Keratinocyte (primary cell): ENCODE data around the gene IL15RA. TPM values are rescaled to one million over a fixed set of nuclear protein-coding genes. Genes with fewer than 3 reads are reported as not detected.

Source experiments
- DNase-seq: peaks from one replicate; pipeline ENCODE4 v3.0.0-alpha.2; 2011; ENCODE audit warnings: low read depth, missing footprints, low spot score
- FAIRE-seq: peaks from 2 replicates; lab custom pipeline; 2011; peaks lifted over from hg19 to GRCh38; lab: Jason Lieb, UNC
- H2AFZ ChIP-seq: 2 replicates; pipeline ENCODE4 v1.6.0; 2012; ENCODE audit warnings: low read length, control low read depth, inconsistent platforms; ENCODE audit not compliant: control insufficient read depth
- H3K27ac ChIP-seq: 2 replicates; pipeline ENCODE4 v1.5.1; 2011; ENCODE audit warnings: low read length; ENCODE audit not compliant: control insufficient read depth, insufficient read depth
- H3K27me3 ChIP-seq: 3 replicates; pipeline ENCODE4 v1.6.0; 2011; ENCODE audit warnings: low read length; ENCODE audit not compliant: control insufficient read depth, insufficient read depth; ENCODE audit errors: extremely low read depth
- H3K36me3 ChIP-seq, 2 experiments: 2 replicates in 1 of 2; 3 replicates in 1 of 2; pipeline ENCODE4 v1.5.1; 2011; ENCODE audit warnings: low read length in 2 of 2, mild to moderate bottlenecking in 1 of 2; ENCODE audit not compliant: control insufficient read depth in 2 of 2, insufficient read depth in 2 of 2; ENCODE audit errors: extremely low read depth in 1 of 2
- H3K4me1 ChIP-seq: 3 replicates; pipeline ENCODE4 v1.5.1; 2011; ENCODE audit warnings: low read length; ENCODE audit not compliant: control insufficient read depth, insufficient read depth; ENCODE audit errors: extremely low read depth
- H3K4me2 ChIP-seq: 3 replicates; pipeline ENCODE4 v1.6.0; 2011; ENCODE audit warnings: low read depth, low read length; ENCODE audit not compliant: control insufficient read depth, insufficient read depth; ENCODE audit errors: extremely low read depth
- H3K4me3 ChIP-seq, 3 experiments: fragments of 200-600 bp in 1 of 3; sonication (generic) in 1 of 3; 2 replicates in 2 of 3; 3 replicates in 1 of 3; pipeline ENCODE4 v1.5.1; 2011 to 2016; ENCODE audit warnings: low read length in 3 of 3, mild to moderate bottlenecking in 3 of 3, control low read depth in 2 of 3, inconsistent platforms in 1 of 3, low read depth in 1 of 3, mixed read lengths in 1 of 3, mixed run types in 1 of 3, moderate library complexity in 1 of 3; ENCODE audit not compliant: control insufficient read depth in 2 of 3, insufficient read depth in 2 of 3; ENCODE audit errors: extremely low read depth in 1 of 3
- H3K79me2 ChIP-seq: 2 replicates; pipeline ENCODE4 v1.6.0; 2012; ENCODE audit warnings: low read length; ENCODE audit not compliant: control insufficient read depth, insufficient read depth
- H3K9ac ChIP-seq: 3 replicates; pipeline ENCODE4 v1.6.0; 2011; ENCODE audit warnings: low read length; ENCODE audit not compliant: control insufficient read depth, insufficient read depth; ENCODE audit errors: extremely low read depth
- H3K9me1 ChIP-seq: 3 replicates; pipeline ENCODE4 v1.6.0; 2011; ENCODE audit warnings: low read length; ENCODE audit not compliant: control insufficient read depth, insufficient read depth; ENCODE audit errors: extremely low read depth
- H3K9me3 ChIP-seq: 2 replicates; pipeline ENCODE4 v1.5.1; 2012; ENCODE audit warnings: low read depth, low read length; ENCODE audit not compliant: control insufficient read depth
- H4K20me1 ChIP-seq: 3 replicates; pipeline ENCODE4 v1.6.0; 2011; ENCODE audit warnings: low read length; ENCODE audit not compliant: control insufficient read depth, insufficient read depth; ENCODE audit errors: extremely low read depth
- EZH2 ChIP-seq: IDR thresholded peaks from one replicate; pipeline ENCODE4 v1.6.1; 2012; ENCODE audit warnings: inconsistent platforms, mild to moderate bottlenecking, low read length, moderate library complexity
- dilution Hi-C: fragments of 300-500 bp; cut with MboI; formaldehyde crosslinking; loops from one replicate; pipeline ENCODE4 v1.7.0; 2020; ENCODE audit warnings: low sequenced_read_pairs; ENCODE audit not compliant: extremely low pct_ligation_motif_present
- polyA plus RNA-seq, 5 experiments: library from polyadenylated mRNA; depleted of rRNA in 3 of 5; stranded (reverse) in 3 of 5; stranded (forward) in 1 of 5; unstranded in 1 of 5; fragments of >200 nt; gene quantifications; 1 replicate in 1 of 5; 2 replicates in 3 of 5; 3 replicates in 1 of 5; pipeline versions ENCODE4 v1.2.1 to v1.2.3, GENCODE V29; 2011 to 2012; ENCODE audit warnings: missing spikeins in 2 of 5, low read depth in 1 of 5, low replicate concordance in 1 of 5
- TF ChIP-seq, protein P1 (sequence below), 3 experiments: IDR thresholded peaks in 1 of 3; conservative IDR thresholded peaks in 1 of 3; optimal IDR thresholded peaks in 1 of 3; 2 replicates in 2 of 3; 3 replicates in 1 of 3; pipeline versions ENCODE3 to v1.5.1; 2011; ENCODE audit warnings: low read length in 3 of 3, mild to moderate bottlenecking in 3 of 3, moderate library complexity in 2 of 3, control low read depth in 1 of 3, inconsistent platforms in 1 of 3; ENCODE audit not compliant: insufficient read depth in 2 of 3; ENCODE audit errors: extremely low read depth in 1 of 3

Gene IL15RA
- polyA plus RNA-seq, 1 donor (not counting 4 experiments of a cell fraction or from before 2014, with no cell fraction given), result 3.8 TPM

DNA sequence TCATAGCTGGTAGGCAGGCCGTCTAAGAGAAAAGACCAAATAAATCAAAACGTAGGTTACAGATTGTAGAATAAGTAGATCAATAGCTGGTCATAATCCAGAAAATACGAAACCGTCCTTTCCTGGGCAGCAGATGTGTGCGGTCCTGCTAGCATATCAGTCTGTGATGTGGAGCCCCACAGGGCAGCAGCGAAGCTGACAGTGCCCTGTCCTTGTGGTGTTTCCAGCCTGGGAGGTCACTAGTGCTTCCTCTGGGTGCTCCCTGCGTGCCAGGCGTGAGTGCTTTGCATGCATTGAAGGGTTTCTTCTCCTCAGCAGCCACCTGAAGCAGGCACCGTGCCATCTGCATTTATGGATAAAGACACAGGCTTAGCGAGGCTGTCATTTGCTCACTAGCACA lies 41.7 kb downstream of the IL15RA start:
- dilution Hi-C loops, result no loop called here
- Histone ChIP-seq H3K4me3 (no peak overlapping the region), H3K79me2 (no peaks in the 10 kb centered on the region), H3K4me1 (peaks cover 1% of the 10 kb centered on the region), H3K9me3 (no peaks in the 10 kb centered on the region), H3K36me3 (peaks cover 25 to 31% of the 10 kb centered on the region in 2 experiments), H2AFZ (no peak overlapping the region), H4K20me1 (no peaks in the 10 kb centered on the region), H3K27ac (no peak overlapping the region), H3K4me2 (no peak overlapping the region), H3K27me3 (no peaks in the 10 kb centered on the region), H3K9me1 (no peaks in the 10 kb centered on the region), H3K9ac (no peak overlapping the region)
- no peak for TF ChIP-seq EZH2
- TF ChIP-seq, protein P1, sequence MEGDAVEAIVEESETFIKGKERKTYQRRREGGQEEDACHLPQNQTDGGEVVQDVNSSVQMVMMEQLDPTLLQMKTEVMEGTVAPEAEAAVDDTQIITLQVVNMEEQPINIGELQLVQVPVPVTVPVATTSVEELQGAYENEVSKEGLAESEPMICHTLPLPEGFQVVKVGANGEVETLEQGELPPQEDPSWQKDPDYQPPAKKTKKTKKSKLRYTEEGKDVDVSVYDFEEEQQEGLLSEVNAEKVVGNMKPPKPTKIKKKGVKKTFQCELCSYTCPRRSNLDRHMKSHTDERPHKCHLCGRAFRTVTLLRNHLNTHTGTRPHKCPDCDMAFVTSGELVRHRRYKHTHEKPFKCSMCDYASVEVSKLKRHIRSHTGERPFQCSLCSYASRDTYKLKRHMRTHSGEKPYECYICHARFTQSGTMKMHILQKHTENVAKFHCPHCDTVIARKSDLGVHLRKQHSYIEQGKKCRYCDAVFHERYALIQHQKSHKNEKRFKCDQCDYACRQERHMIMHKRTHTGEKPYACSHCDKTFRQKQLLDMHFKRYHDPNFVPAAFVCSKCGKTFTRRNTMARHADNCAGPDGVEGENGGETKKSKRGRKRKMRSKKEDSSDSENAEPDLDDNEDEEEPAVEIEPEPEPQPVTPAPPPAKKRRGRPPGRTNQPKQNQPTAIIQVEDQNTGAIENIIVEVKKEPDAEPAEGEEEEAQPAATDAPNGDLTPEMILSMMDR (optimal IDR thresholded peaks at IDR 0.05 in 1 of 3, IDR thresholded peaks at IDR 0.05 in 1 of 3, conservative IDR thresholded peaks at IDR 0.05 in 1 of 3; ENCODE audit: extremely low read depth in 1 of 3, insufficient read depth in 2 of 3, low read length in 3 of 3), result no peak
- FAIRE-seq (no peak), DNase-seq (no peak)

DNA sequence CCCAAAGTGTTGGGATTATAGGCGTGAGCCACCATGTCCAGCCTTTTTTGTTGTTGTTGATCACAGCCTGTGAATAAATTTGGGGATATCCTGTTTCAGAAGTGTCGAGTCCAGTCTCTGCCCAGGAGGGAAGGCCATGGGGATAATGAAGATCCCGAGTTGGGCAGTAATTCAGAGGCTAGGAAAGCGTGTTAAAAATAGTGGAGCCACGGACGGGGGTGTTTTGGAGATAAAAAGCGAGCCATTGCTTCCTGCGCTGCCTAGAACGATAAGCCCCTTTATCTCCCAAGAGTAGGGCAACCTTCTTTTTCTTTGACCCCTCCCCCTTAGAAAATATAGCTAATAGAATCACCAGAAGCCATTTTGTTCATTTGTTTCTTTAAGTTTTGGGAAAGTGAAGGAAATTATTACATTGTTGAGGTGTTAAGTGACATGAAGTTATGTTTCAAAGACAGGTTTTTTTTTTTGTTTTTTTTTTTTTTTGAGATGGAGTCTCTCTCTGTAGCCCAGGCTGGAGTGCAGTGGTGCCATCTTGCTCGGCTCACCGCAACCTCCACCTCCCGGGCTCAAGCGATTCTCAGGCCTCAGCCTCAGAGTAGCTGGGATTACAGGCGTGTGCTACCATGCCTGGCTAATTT lies 43.3 kb downstream of the IL15RA start:
- Histone ChIP-seq H4K20me1 (no peaks in the 10 kb centered on the region), H3K36me3 (peaks cover 31 to 36% of the 10 kb centered on the region in 2 experiments), H3K9ac (no peak overlapping the region), H3K9me3 (no peaks in the 10 kb centered on the region), H3K79me2 (no peaks in the 10 kb centered on the region), H2AFZ (no peak overlapping the region), H3K27ac (no peak overlapping the region), H3K27me3 (no peaks in the 10 kb centered on the region), H3K4me2 (no peak overlapping the region), H3K9me1 (no peaks in the 10 kb centered on the region), H3K4me3 (no peak overlapping the region), H3K4me1 (no peaks in the 10 kb centered on the region)
- dilution Hi-C loops, result no loop called here
- FAIRE-seq (no peak), DNase-seq (no peak)
- no peak for TF ChIP-seq EZH2
- TF ChIP-seq, protein P1 (optimal IDR thresholded peaks at IDR 0.05 in 1 of 3, IDR thresholded peaks at IDR 0.05 in 1 of 3, conservative IDR thresholded peaks at IDR 0.05 in 1 of 3; ENCODE audit: extremely low read depth in 1 of 3, insufficient read depth in 2 of 3, low read length in 3 of 3), result no peak
